ENCODE measurements around the gene CCDC141.
"Not testable (repeated sequence)": the region's sequence is repeated elsewhere in the genome, so short reads cannot be mapped to it uniquely, and the experiment has no call there.

Gene CCDC141

DNA sequence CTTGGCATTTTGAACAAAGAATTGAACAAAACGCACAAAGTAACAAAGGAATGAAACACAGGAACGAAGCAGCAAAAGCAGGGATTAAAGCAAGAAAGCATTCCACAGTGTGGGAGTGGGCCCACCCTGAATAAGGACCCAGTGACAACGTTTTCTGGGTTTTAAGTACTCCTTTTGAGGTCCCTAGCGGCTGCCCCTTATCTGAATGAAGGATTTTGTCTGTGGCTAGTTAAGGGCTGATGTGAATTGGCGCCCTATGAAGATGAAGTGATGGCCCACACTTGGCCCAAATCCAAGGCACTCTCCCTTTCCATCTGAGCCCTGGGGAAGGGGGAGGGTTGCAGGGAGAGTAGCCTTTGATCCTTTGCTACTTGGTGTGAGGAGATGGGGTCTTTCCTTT lies 7.8 kb upstream of the CCDC141 start:
- H3K27ac Mint-ChIP-seq, result peak overlapping the region; percentile 75
- H3K36me3 Mint-ChIP-seq, result no peaks in the 10 kb centered on the region
- ATAC-seq, result no peak

GRCh38 chr2:179053568-179053967 lies 3.6 kb upstream of the CCDC141 start:
- H3K4me1 Mint-ChIP-seq, result peaks cover 23% of the 10 kb centered on the region
- not testable (repeated sequence) for H3K27me3 Mint-ChIP-seq, H3K27ac Mint-ChIP-seq, H3K4me3 Mint-ChIP-seq, H3K9me3 Mint-ChIP-seq, ATAC-seq, H3K36me3 Mint-ChIP-seq

More for the DNA sequence above, 7.8 kb upstream of the CCDC141 start:
- no peaks in the 10 kb centered on the region for H3K27me3 Mint-ChIP-seq
- H3K4me3 Mint-ChIP-seq, result no peak overlapping the region
- no peaks in the 10 kb centered on the region for H3K9me3 Mint-ChIP-seq
- peaks cover 20% of the 10 kb centered on the region for H3K4me1 Mint-ChIP-seq

- Mint-ChIP-seq H3K4me3 (no peak overlapping the region), H3K4me1 (peaks cover 33% of the 10 kb centered on the region), H3K27me3 (no peaks in the 10 kb centered on the region), H3K9me3 (no peaks in the 10 kb centered on the region), H3K36me3 (peaks cover 3% of the 10 kb centered on the region), H3K27ac (peak overlapping the region; percentile 97)
- ATAC-seq, result no peak
Measured at GRCh38 chr2:179051250-179051649, 1.3 kb upstream of the CCDC141 start.

- Mint-ChIP-seq H3K36me3 (peaks cover 6% of the 10 kb centered on the region), H3K4me3 (peak overlapping the region; percentile 46), H3K27ac (peak overlapping the region; percentile 97), H3K27me3 (no peaks in the 10 kb centered on the region), H3K4me1 (peaks cover 38% of the 10 kb centered on the region), H3K9me3 (no peaks in the 10 kb centered on the region)
- ATAC-seq, result no peak
Measured at GRCh38 chr2:179050755-179051154, 818 bp upstream of the CCDC141 start.

DNA sequence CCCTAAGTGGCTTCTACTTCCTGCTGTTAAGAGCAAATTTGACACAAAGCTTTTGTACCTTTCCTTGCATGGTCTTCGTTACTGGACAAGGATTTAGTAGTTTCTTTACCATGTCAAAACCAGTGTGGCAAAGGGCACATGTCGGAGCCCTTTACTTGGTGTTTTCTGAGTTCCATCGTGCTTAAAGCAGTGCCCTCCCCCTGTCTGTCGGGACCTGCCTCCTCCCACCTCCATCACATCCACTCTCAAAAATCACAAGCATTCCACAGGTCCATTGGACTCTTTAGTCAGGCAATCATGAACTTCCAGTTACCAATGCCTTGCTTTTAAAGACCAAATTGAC lies 763 bp downstream of the CCDC141 start:
- peak overlapping the region; percentile 97 for H3K27ac Mint-ChIP-seq
- no peaks in the 10 kb centered on the region for H3K9me3 Mint-ChIP-seq
- H3K36me3 Mint-ChIP-seq, result peaks cover 6% of the 10 kb centered on the region
- H3K4me3 Mint-ChIP-seq, result peak overlapping the region; percentile 90
- ATAC-seq, result peak; percentile 67
- peaks cover 46% of the 10 kb centered on the region for H3K4me1 Mint-ChIP-seq
- no peaks in the 10 kb centered on the region for H3K27me3 Mint-ChIP-seq

GRCh38 chr2:179048099-179048498 lies 1.8 kb downstream of the CCDC141 start:
- H3K4me3 Mint-ChIP-seq, result peak overlapping the region; percentile 90
- H3K4me1 Mint-ChIP-seq, result peaks cover 56% of the 10 kb centered on the region
- H3K36me3 Mint-ChIP-seq, result peaks cover 11% of the 10 kb centered on the region
- H3K27me3 Mint-ChIP-seq, result no peaks in the 10 kb centered on the region
- peaks cover 2% of the 10 kb centered on the region for H3K9me3 Mint-ChIP-seq
- ATAC-seq, result no peak
- peak overlapping the region; percentile 97 for H3K27ac Mint-ChIP-seq

GRCh38 chr2:179045602-179046001 lies 4.3 kb downstream of the CCDC141 start:
- H3K36me3 Mint-ChIP-seq, result peaks cover 32% of the 10 kb centered on the region
- H3K27ac Mint-ChIP-seq, H3K4me3 Mint-ChIP-seq, H3K9me3 Mint-ChIP-seq, ATAC-seq, H3K27me3 Mint-ChIP-seq: not testable (repeated sequence)
- peaks cover 80% of the 10 kb centered on the region for H3K4me1 Mint-ChIP-seq

- H3K36me3 Mint-ChIP-seq, result peaks cover 32% of the 10 kb centered on the region
- peaks cover 84% of the 10 kb centered on the region for H3K4me1 Mint-ChIP-seq
- H3K9me3 Mint-ChIP-seq, result peaks cover 5% of the 10 kb centered on the region
- ATAC-seq, result peak; percentile 74
- no peaks in the 10 kb centered on the region for H3K27me3 Mint-ChIP-seq
- peak overlapping the region; percentile 62 for H3K4me3 Mint-ChIP-seq
- peak overlapping the region; percentile 21 for H3K27ac Mint-ChIP-seq
Measured at GRCh38 chr2:179044500-179044899, 5.4 kb downstream of the CCDC141 start.

- H3K27me3 Mint-ChIP-seq, result no peaks in the 10 kb centered on the region
- H3K36me3 Mint-ChIP-seq, result peaks cover 24% of the 10 kb centered on the region
- no peak overlapping the region for H3K4me3 Mint-ChIP-seq
- peak overlapping the region; percentile 57 for H3K27ac Mint-ChIP-seq
- H3K9me3 Mint-ChIP-seq, result peaks cover 7% of the 10 kb centered on the region
- H3K4me1 Mint-ChIP-seq, result peaks cover 46% of the 10 kb centered on the region
- ATAC-seq, result no peak
Measured at GRCh38 chr2:179037807-179038206, 12.1 kb downstream of the CCDC141 start.

DNA sequence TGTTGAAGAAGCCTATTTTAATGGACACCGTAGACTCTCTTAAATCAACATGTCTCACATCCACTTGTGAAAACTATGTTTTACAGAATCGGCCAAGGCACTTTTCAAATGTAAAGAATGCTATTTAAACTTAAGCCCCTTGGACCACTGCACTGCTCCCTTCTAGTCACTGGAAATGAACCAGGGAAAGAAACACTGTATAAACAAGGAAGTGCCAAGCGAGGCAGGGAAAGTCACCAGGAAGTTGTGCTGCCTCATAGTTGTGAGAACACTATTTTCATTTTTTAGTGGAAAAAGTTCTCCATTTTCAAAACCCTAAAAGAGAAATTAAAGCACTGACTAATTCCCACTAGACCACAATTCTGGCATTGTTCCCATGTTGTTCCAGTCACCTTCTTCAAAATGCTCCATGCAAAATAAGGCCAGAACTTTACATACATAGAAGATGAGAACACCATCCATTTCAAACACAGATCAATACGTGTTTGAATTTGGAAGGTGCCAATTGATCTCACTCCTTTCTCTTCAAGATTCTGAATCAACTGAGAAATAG lies 13.5 kb downstream of the CCDC141 start:
- no peak for ATAC-seq
- Mint-ChIP-seq H3K9me3 (peaks cover 4% of the 10 kb centered on the region), H3K27me3 (no peaks in the 10 kb centered on the region), H3K4me1 (peaks cover 48% of the 10 kb centered on the region), H3K36me3 (peaks cover 12% of the 10 kb centered on the region), H3K4me3 (no peak overlapping the region), H3K27ac (peak overlapping the region; percentile 57)

DNA sequence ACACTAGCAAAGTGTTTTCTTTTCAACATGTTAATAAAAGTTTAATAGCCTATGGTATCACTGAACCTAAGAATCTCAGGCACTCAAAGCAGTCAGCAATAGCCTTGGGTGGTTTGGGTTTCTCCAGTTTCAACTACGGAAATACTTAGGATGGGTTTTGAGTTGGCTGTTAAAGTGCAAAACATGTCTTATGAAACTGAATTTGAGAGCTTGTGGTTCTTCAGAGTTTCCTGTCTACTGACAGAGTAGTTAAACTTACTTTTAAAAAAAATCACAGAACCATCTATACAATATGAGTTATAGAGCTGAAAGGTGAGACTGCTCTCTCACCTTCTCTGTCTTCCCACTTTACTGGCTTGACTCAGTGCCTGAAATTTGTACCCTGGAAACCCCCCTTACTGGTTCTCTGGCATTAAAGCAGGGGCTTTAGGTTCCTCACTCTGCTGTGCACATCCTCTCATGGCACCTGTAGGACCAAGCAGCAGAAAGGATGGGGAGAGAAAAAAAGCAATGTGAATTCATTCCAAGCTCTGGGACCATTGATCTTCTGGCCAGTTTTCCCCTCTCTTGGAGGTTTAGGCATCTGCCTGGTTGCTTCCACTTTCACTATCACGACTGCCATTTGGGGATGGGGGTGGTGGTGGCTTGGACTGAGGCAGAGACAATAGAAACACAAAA lies 18.1 kb downstream of the CCDC141 start:
- H3K27ac Mint-ChIP-seq, result peak overlapping the region; percentile 93
- peak; percentile 96 for ATAC-seq
- peaks cover 28% of the 10 kb centered on the region for H3K36me3 Mint-ChIP-seq
- peak overlapping the region; percentile 72 for H3K4me3 Mint-ChIP-seq
- peaks cover 19% of the 10 kb centered on the region for H3K9me3 Mint-ChIP-seq
- no peaks in the 10 kb centered on the region for H3K27me3 Mint-ChIP-seq
- H3K4me1 Mint-ChIP-seq, result peaks cover 22% of the 10 kb centered on the region

DNA sequence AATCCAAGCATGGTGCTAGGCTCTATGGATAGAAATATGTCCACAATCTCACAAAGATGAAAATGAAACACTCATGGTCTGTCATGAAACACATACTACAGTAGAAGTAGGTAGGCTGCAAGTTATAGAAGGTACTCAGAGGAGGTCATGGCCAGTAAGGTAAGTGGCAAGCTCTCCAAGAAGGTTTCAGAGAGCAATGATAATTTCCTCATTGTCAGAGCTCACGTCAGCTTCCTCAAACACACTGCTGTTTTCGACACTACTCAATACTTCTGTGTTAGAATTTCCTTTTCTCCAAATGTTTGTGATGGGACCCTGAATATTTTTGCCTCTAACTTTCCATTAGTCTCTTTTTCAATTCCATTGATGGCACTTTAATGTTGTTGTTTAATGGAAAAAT lies 25.5 kb downstream of the CCDC141 start:
- H3K4me3 Mint-ChIP-seq, result no peak overlapping the region
- peaks cover 35% of the 10 kb centered on the region for H3K36me3 Mint-ChIP-seq
- H3K9me3 Mint-ChIP-seq, result peaks cover 24% of the 10 kb centered on the region
- H3K27me3 Mint-ChIP-seq, result no peaks in the 10 kb centered on the region
- peaks cover 51% of the 10 kb centered on the region for H3K4me1 Mint-ChIP-seq
- peak overlapping the region; percentile 96 for H3K27ac Mint-ChIP-seq
- peak; percentile 57 for ATAC-seq

DNA sequence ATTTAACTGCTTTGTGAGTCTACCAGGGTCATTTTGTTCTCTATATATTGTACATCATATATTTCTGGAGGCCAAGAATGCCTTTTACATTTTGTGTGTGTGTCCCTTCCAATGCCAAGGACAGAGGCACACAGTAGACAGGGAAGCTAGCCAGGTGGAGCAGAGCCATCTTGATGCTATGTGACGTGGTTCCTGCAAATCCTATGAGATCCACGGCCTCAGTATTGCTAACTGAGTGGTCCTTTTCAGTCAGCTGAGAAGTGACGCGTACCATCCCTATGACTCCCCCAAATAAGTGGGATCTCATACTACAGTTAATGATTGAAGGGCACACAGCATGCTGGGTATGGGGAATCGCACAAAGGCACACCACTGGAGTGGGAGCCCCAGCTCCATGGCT lies 27.3 kb downstream of the CCDC141 start:
- peak overlapping the region; percentile 87 for H3K27ac Mint-ChIP-seq
- peaks cover 20% of the 10 kb centered on the region for H3K36me3 Mint-ChIP-seq
- H3K4me1 Mint-ChIP-seq, result peaks cover 51% of the 10 kb centered on the region
- ATAC-seq, result no peak
- H3K27me3 Mint-ChIP-seq, result no peaks in the 10 kb centered on the region
- peaks cover 13% of the 10 kb centered on the region for H3K9me3 Mint-ChIP-seq
- peak overlapping the region; percentile 51 for H3K4me3 Mint-ChIP-seq

DNA sequence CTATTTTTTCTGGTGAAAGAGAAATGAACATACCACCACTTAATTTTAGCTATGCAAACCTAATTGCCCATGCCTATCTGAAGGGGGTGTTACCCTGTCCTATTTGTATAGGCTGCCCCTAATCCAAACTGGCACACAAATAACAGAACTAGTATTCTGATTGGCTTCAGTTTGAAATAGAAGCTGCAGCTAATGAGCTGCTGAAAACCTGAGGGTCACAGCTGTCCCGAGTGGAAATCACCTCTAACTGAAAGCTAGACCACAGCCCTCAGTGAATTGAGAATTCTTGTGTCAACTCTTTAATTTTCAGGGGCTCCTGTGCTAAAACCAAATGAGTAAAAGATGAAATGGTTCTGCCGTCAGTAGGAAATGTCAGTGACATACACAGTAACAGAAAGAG lies 28.7 kb downstream of the CCDC141 start:
- H3K27ac Mint-ChIP-seq, result peak overlapping the region; percentile 87
- peak; percentile 95 for ATAC-seq
- H3K4me1 Mint-ChIP-seq, result peaks cover 51% of the 10 kb centered on the region
- H3K27me3 Mint-ChIP-seq, result no peaks in the 10 kb centered on the region
- peak overlapping the region; percentile 59 for H3K4me3 Mint-ChIP-seq
- H3K36me3 Mint-ChIP-seq, result peaks cover 7% of the 10 kb centered on the region
- peaks cover 4% of the 10 kb centered on the region for H3K9me3 Mint-ChIP-seq

DNA sequence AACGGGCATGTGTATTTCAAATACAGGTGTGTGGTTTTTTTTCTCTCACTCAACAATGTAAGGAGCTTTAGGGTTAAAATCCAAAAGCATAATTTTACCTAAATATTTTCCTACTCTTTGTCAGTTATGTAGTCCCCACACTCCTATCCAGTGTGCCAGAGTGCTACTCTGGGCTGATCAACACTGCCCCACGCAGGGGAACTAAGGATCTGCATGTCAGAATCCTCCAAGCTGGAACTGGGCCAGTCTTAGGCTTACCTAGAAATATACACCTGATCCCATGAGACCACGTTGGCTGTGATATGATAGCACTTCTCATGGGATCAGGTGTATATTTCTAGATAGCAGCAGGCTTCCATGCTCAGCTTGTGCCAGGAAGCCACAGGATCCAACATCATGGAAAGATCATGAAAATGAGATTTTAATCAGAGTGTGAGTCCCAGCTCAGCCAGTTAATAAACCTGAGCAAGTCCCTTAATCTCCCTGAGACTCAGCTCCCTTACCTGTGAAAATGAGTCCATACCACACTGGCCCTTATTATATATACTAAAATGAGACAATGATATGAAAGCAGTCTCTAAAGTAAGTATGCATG lies 29.7 kb downstream of the CCDC141 start:
- no peak overlapping the region for H3K4me3 Mint-ChIP-seq
- peaks cover 3% of the 10 kb centered on the region for H3K9me3 Mint-ChIP-seq
- H3K27ac Mint-ChIP-seq, result peak overlapping the region; percentile 35
- H3K4me1 Mint-ChIP-seq, result peaks cover 46% of the 10 kb centered on the region
- H3K27me3 Mint-ChIP-seq, result no peaks in the 10 kb centered on the region
- peak; percentile 67 for ATAC-seq
- peaks cover 1% of the 10 kb centered on the region for H3K36me3 Mint-ChIP-seq

DNA sequence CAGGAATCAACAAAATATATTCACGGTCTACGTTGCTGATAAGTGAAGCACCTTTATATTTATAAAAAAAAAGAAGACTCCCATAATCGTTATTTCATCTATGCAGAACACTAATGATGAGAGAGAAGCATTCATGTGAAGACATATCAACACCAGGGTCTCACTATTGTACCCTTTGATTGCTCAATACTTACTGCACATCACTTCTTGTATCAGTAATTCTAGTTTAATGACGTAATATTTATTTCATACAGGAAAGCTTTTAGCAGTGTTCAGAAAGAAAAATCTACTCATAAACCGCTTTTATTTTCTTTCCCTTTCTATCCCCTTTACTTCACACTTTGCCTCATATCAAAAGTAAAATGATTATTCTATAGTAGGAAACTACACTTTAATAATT lies 30.7 kb downstream of the CCDC141 start:
- H3K9me3 Mint-ChIP-seq, result peaks cover 3% of the 10 kb centered on the region
- H3K27ac Mint-ChIP-seq, result no peak overlapping the region
- H3K4me3 Mint-ChIP-seq, result no peak overlapping the region
- peaks cover 39% of the 10 kb centered on the region for H3K4me1 Mint-ChIP-seq
- H3K36me3 Mint-ChIP-seq, result peaks cover 5% of the 10 kb centered on the region
- H3K27me3 Mint-ChIP-seq, result no peaks in the 10 kb centered on the region
- no peak for ATAC-seq
